Trophoblast cell (in vitro differentiated cells and primary cell): Measurements from ENCODE around the gene TRMT61A.

Experiments used
- DNase-seq, 2 donors: peaks; one replicate each; pipeline ENCODE4 v3.0.0-alpha.2; 2016
- H2AFZ ChIP-seq: 2 replicates; pipeline ENCODE4 v1.6.1; 2013; ENCODE audit warnings: low read length, moderate library complexity, mild to moderate bottlenecking; ENCODE audit not compliant: insufficient read depth, poor library complexity
- H2AK5ac ChIP-seq: 2 replicates; pipeline ENCODE4 v1.6.1; 2013; ENCODE audit warnings: mild to moderate bottlenecking, low read length
- H2BK120ac ChIP-seq: 2 replicates; pipeline ENCODE4 v1.6.1; 2013; ENCODE audit warnings: low read length, mild to moderate bottlenecking, moderate library complexity; ENCODE audit not compliant: insufficient read depth, poor library complexity
- H2BK12ac ChIP-seq: 2 replicates; pipeline ENCODE4 v1.6.1; 2013; ENCODE audit warnings: mild to moderate bottlenecking, low read length, moderate library complexity
- H2BK5ac ChIP-seq: 2 replicates; pipeline ENCODE4 v1.6.1; 2013; ENCODE audit warnings: low read length, low read depth, moderate library complexity, mild to moderate bottlenecking; ENCODE audit not compliant: poor library complexity
- H3K14ac ChIP-seq: 2 replicates; pipeline ENCODE4 v1.6.1; 2013; ENCODE audit warnings: mild to moderate bottlenecking, low read length
- H3K18ac ChIP-seq: 2 replicates; pipeline ENCODE4 v1.6.1; 2013; ENCODE audit warnings: mild to moderate bottlenecking, low read length
- H3K23ac ChIP-seq: 2 replicates; pipeline ENCODE4 v1.6.1; 2013; ENCODE audit warnings: low read length
- H3K27ac ChIP-seq: 2 replicates; pipeline ENCODE4 v1.5.1; 2013; ENCODE audit warnings: low read depth, mild to moderate bottlenecking, inconsistent platforms, low read length, moderate library complexity
- H3K27me3 ChIP-seq: 2 replicates; pipeline ENCODE4 v1.6.1; 2013; ENCODE audit warnings: inconsistent platforms, mild to moderate bottlenecking, low read length, moderate library complexity; ENCODE audit not compliant: insufficient read depth
- H3K36me3 ChIP-seq, 2 experiments: 1 replicate in 1 of 2; 2 replicates in 1 of 2; pipeline ENCODE4 v1.6.1; 2013; ENCODE audit warnings: low read length in 2 of 2, mild to moderate bottlenecking in 2 of 2, moderate library complexity in 1 of 2; ENCODE audit not compliant: insufficient read depth in 2 of 2, control insufficient read depth in 1 of 2
- H3K4ac ChIP-seq: 2 replicates; pipeline ENCODE4 v1.6.1; 2013; ENCODE audit warnings: low read depth, mild to moderate bottlenecking, low read length, moderate library complexity
- H3K4me1 ChIP-seq, 2 experiments: 1 replicate in 1 of 2; 2 replicates in 1 of 2; pipeline ENCODE4 v1.6.1; 2013; ENCODE audit warnings: low read length in 2 of 2, mild to moderate bottlenecking in 2 of 2, moderate library complexity in 1 of 2; ENCODE audit not compliant: insufficient read depth in 2 of 2, control insufficient read depth in 1 of 2
- H3K4me2 ChIP-seq: 2 replicates; pipeline ENCODE4 v1.6.1; 2013; ENCODE audit warnings: inconsistent platforms, mild to moderate bottlenecking, low read length, moderate library complexity
- H3K4me3 ChIP-seq: 2 replicates; pipeline ENCODE4 v1.5.1; 2013; ENCODE audit warnings: mild to moderate bottlenecking, low read depth, low read length, inconsistent platforms
- H3K79me1 ChIP-seq: one replicate; pipeline ENCODE4 v1.6.1; 2013; ENCODE audit warnings: low read length
- H3K79me2 ChIP-seq: 2 replicates; pipeline ENCODE4 v1.6.1; 2013; ENCODE audit warnings: low read length, mild to moderate bottlenecking; ENCODE audit not compliant: control insufficient read depth, insufficient read depth, poor library complexity
- H3K9ac ChIP-seq: 2 replicates; pipeline ENCODE4 v1.6.1; 2013; ENCODE audit warnings: mild to moderate bottlenecking, low read length
- H3K9me3 ChIP-seq: 2 replicates; pipeline ENCODE4 v1.6.1; 2013; ENCODE audit warnings: low read depth, mild to moderate bottlenecking, control low read depth, inconsistent platforms, low read length; ENCODE audit not compliant: insufficient read depth
- H4K12ac ChIP-seq: 2 replicates; pipeline ENCODE4 v1.6.1; 2013; ENCODE audit warnings: low read depth, mild to moderate bottlenecking, low read length, moderate library complexity
- H4K8ac ChIP-seq: 2 replicates; pipeline ENCODE4 v1.6.1; 2013; ENCODE audit warnings: low read depth, mild to moderate bottlenecking, low read length, moderate library complexity
- H4K91ac ChIP-seq: one replicate; pipeline ENCODE4 v1.6.1; 2013; ENCODE audit warnings: low read depth, mild to moderate bottlenecking, low read length, moderate library complexity
- WGBS: extraction: QIAGEN DNeasy Blood & Tissue Kit; methylation state at CpG from one replicate; pipeline ENCODE4 v1.1.7; 2013; ENCODE audit warnings: missing lambda C conversion rate; ENCODE audit not compliant: insufficient read length, insufficient coverage; ENCODE audit errors: extremely low coverage; 5-methylcytosine and 5-hydroxymethylcytosine counted together

TRMT61A gene

GRCh38 chr14:103543140-103543539 is 14.1 kb downstream of the TRMT61A start:
- Histone ChIP-seq H3K79me1 (no peaks in the 10 kb centered on the region), H2AFZ (no peak overlapping the region), H3K27me3 (no peaks in the 10 kb centered on the region), H3K4ac (no peak overlapping the region), H2AK5ac (no peak overlapping the region), H3K9ac (no peak overlapping the region), H2BK12ac (no peak overlapping the region), H3K27ac (no peak overlapping the region), H4K91ac (no peak overlapping the region), H2BK5ac (no peak overlapping the region), H4K12ac (no peak overlapping the region), H3K9me3 (no peaks in the 10 kb centered on the region), H3K79me2 (no peaks in the 10 kb centered on the region), H4K8ac (peak overlapping the region; percentile 35), H3K4me2 (peak overlapping the region; percentile 21), H3K4me3 (no peak overlapping the region), H3K23ac (no peak overlapping the region), H3K4me1 (peaks cover 7 to 9% of the 10 kb centered on the region in 2 experiments), H3K36me3 (no peaks in the 10 kb centered on the region), H3K14ac (no peak overlapping the region), H3K18ac (no peak overlapping the region), H2BK120ac (no peak overlapping the region)
- no peak for DNase-seq
- WGBS = no CpG with 5 or more reads among the region's 10 CpGs

DNA sequence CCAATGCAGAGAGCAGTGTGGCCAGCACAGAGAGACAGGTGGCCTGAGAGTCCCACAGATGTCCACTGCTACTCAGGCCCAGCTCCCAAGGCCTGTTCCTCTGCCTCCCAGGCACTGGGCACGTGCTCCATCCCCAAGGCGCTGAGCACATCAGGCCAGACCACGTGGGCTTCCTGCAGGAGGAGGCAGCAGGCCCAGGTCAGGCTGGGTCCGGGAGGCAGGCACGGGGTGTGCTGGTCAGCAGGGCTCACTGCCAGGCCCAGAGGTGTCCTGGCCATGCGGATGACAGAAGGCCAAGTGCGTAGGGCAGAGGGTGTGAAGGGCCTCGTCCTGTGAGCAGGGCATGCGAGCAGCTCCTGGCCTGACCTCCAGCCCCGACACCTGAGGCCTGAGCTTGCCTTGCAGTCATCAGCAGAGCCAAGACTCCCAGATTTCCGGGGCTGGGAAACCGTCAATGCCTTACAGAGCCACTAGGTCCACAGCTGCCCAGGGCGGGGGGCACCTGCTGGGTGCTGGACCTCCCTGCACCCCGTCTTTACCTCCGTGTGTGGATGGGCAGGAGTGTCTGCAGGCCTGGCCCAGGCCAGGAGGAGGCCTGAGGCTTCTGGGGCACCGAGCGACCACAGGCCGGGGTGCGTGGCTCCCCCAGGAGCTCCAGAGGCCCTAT is 14.9 kb downstream of the TRMT61A start:
- no peak overlapping the region for H2BK5ac ChIP-seq
- H3K4me2 ChIP-seq = no peak overlapping the region
- H2AK5ac ChIP-seq = no peak overlapping the region
- H3K4ac ChIP-seq = no peak overlapping the region
- H3K27me3 ChIP-seq = no peaks in the 10 kb centered on the region
- H3K18ac ChIP-seq = no peak overlapping the region
- H3K14ac ChIP-seq = no peak overlapping the region
- no peak overlapping the region for H2BK120ac ChIP-seq
- H3K4me3 ChIP-seq = no peak overlapping the region
- H3K9ac ChIP-seq = no peak overlapping the region
- no peak overlapping the region for H4K12ac ChIP-seq
- H3K23ac ChIP-seq = no peak overlapping the region
- whole genome bisulfite sequencing = no CpG with 5 or more reads among the region's 19 CpGs
- no peak overlapping the region for H4K8ac ChIP-seq
- no peaks in the 10 kb centered on the region for H3K9me3 ChIP-seq
- H3K79me1 ChIP-seq = no peaks in the 10 kb centered on the region
- H2BK12ac ChIP-seq = no peak overlapping the region
- H3K27ac ChIP-seq = no peak overlapping the region
- no peaks in the 10 kb centered on the region for H3K79me2 ChIP-seq
- H2AFZ ChIP-seq = no peak overlapping the region
- no peak for DNase-seq
- peaks cover 7 to 9% of the 10 kb centered on the region in 2 experiments for H3K4me1 ChIP-seq
- no peak overlapping the region for H4K91ac ChIP-seq
- H3K36me3 ChIP-seq = no peaks in the 10 kb centered on the region

- peaks cover 7 to 9% of the 10 kb centered on the region in 2 experiments for H3K4me1 ChIP-seq
- no peak overlapping the region for H3K4ac ChIP-seq
- H3K4me2 ChIP-seq = no peak overlapping the region
- no peaks in the 10 kb centered on the region for H3K27me3 ChIP-seq
- no peak overlapping the region for H2BK12ac ChIP-seq
- H3K9ac ChIP-seq = no peak overlapping the region
- no peak overlapping the region for H4K12ac ChIP-seq
- H2BK5ac ChIP-seq = no peak overlapping the region
- no peak overlapping the region for H3K18ac ChIP-seq
- H3K36me3 ChIP-seq = no peaks in the 10 kb centered on the region
- H3K23ac ChIP-seq = no peak overlapping the region
- H3K9me3 ChIP-seq = no peaks in the 10 kb centered on the region
- no CpG with 5 or more reads among the region's 35 CpGs for WGBS
- no peak overlapping the region for H4K8ac ChIP-seq
- no peak overlapping the region for H3K14ac ChIP-seq
- H2AFZ ChIP-seq = no peak overlapping the region
- H3K79me1 ChIP-seq = no peaks in the 10 kb centered on the region
- no peak overlapping the region for H2AK5ac ChIP-seq
- H4K91ac ChIP-seq = no peak overlapping the region
- no peak overlapping the region for H3K27ac ChIP-seq
- H2BK120ac ChIP-seq = no peak overlapping the region
- no peak for DNase-seq
- H3K4me3 ChIP-seq = peak overlapping the region; percentile 18
- no peaks in the 10 kb centered on the region for H3K79me2 ChIP-seq
These were observed 15.6 kb downstream of the TRMT61A start for GRCh38 chr14:103544388-103545218.

GRCh38 chr14:103545219-103545914 is 16.4 kb downstream of the TRMT61A start:
- peaks cover 7 to 9% of the 10 kb centered on the region in 2 experiments for H3K4me1 ChIP-seq
- H4K91ac ChIP-seq = no peak overlapping the region
- no peak overlapping the region for H3K4ac ChIP-seq
- H3K14ac ChIP-seq = no peak overlapping the region
- H2AFZ ChIP-seq = no peak overlapping the region
- H4K8ac ChIP-seq = no peak overlapping the region
- no peak overlapping the region for H3K23ac ChIP-seq
- no peaks in the 10 kb centered on the region for H3K79me2 ChIP-seq
- H3K79me1 ChIP-seq = no peaks in the 10 kb centered on the region
- no peak overlapping the region for H2BK5ac ChIP-seq
- WGBS = no CpG with 5 or more reads among the region's 29 CpGs
- H3K9me3 ChIP-seq = no peaks in the 10 kb centered on the region
- no peaks in the 10 kb centered on the region for H3K36me3 ChIP-seq
- H3K27me3 ChIP-seq = no peaks in the 10 kb centered on the region
- H3K4me3 ChIP-seq = no peak overlapping the region
- no peak overlapping the region for H4K12ac ChIP-seq
- no peak overlapping the region for H3K27ac ChIP-seq
- H3K9ac ChIP-seq = no peak overlapping the region
- no peak overlapping the region for H3K18ac ChIP-seq
- DNase-seq = no peak
- H2AK5ac ChIP-seq = no peak overlapping the region
- H2BK120ac ChIP-seq = no peak overlapping the region
- no peak overlapping the region for H3K4me2 ChIP-seq
- H2BK12ac ChIP-seq = no peak overlapping the region
